22Rv1 (cell line): Measurements from ENCODE around the gene MIEN1.

Experiments
- ZFX ChIP-seq: fragments of 450-650 bp; IDR thresholded peaks from 2 replicates; pipeline ENCODE4 v1.6.1; 2017; ENCODE audit warnings: antibody characterized with exemption, borderline replicate concordance
- TF ChIP-seq, protein P1 (sequence below): fragments of 450-650 bp; IDR thresholded peaks from 2 replicates; pipeline ENCODE4 v1.5.1; 2017; ENCODE audit warnings: mild to moderate bottlenecking

DNA sequence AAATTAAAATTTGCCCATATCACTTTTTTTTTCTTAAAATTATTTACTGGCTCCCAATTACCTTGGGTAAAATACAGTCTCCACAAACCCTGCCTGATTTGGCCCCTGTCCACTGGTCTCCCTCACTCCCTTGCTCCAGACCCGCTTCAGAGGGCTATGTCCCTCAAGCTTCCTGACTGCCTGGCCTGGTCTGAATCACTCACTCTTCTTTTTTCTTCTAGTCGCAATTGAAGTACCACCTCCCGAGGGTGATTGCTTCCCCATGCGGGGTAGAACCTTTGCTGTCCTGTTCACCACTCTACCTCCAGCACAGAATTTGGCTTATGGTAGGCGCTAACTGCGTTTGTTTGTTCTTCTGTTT is 41.9 kb downstream of the MIEN1 start:
- TF ChIP-seq, protein P1, sequence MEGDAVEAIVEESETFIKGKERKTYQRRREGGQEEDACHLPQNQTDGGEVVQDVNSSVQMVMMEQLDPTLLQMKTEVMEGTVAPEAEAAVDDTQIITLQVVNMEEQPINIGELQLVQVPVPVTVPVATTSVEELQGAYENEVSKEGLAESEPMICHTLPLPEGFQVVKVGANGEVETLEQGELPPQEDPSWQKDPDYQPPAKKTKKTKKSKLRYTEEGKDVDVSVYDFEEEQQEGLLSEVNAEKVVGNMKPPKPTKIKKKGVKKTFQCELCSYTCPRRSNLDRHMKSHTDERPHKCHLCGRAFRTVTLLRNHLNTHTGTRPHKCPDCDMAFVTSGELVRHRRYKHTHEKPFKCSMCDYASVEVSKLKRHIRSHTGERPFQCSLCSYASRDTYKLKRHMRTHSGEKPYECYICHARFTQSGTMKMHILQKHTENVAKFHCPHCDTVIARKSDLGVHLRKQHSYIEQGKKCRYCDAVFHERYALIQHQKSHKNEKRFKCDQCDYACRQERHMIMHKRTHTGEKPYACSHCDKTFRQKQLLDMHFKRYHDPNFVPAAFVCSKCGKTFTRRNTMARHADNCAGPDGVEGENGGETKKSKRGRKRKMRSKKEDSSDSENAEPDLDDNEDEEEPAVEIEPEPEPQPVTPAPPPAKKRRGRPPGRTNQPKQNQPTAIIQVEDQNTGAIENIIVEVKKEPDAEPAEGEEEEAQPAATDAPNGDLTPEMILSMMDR, result no peak
- no peak for TF ChIP-seq ZFX
